ENCODE data around the gene RBP3.
A peak's percentile ranks its signal among the peaks of the same experiment; 100 is the strongest.

Gene RBP3

GRCh38 chr10:47318706-47319105 is 29.5 kb upstream of the RBP3 start:
- no peak overlapping the region for H2AK5ac ChIP-seq (ENCODE audit: low read depth, low read length)
- no peaks in the 10 kb centered on the region for H3K79me1 ChIP-seq (ENCODE audit: low read depth, low read length)
- H2BK5ac ChIP-seq (ENCODE audit: low read length), result no peak overlapping the region
- H3K36me3 ChIP-seq (replicated peaks in 1 of 2; ENCODE audit: control insufficient read depth in 2 of 2, insufficient read depth in 2 of 2, low read length in 2 of 2), result no peaks in the 10 kb centered on the region
- H2BK12ac ChIP-seq (ENCODE audit: low read length), result no peak overlapping the region
- H3K9me3 ChIP-seq (replicated peaks in 1 of 2; ENCODE audit: control insufficient read depth in 2 of 2, insufficient read depth in 1 of 2, low read depth in 1 of 2, low read length in 2 of 2), result no peaks in the 10 kb centered on the region
- no peak overlapping the region for H3K27ac ChIP-seq (replicated peaks; ENCODE audit: low read length)
- no peak overlapping the region for H3K4me3 ChIP-seq (ENCODE audit: low read length in 2 of 2)
- H4K91ac ChIP-seq (ENCODE audit: low read depth, low read length, poor library complexity), result no peak overlapping the region
- H3K23ac ChIP-seq (ENCODE audit: low read depth, low read length, poor library complexity), result no peak overlapping the region
- no peak overlapping the region for H2AFZ ChIP-seq (ENCODE audit: low read length)
- DNase-seq (ENCODE audit: low spot score), result no peak
- H2BK15ac ChIP-seq (ENCODE audit: low read length), result no peak overlapping the region
- no peak overlapping the region for H2BK120ac ChIP-seq (ENCODE audit: low read depth, low read length)
- H3K4me2 ChIP-seq (ENCODE audit: insufficient read depth, low read length, poor library complexity, severe bottlenecking), result no peak overlapping the region
- no CpG with 5 or more reads among the region's 9 CpGs for WGBS, 2 donors (ENCODE audit: extremely low coverage in 2 of 2, insufficient read length in 2 of 2, insufficient replicate concordance in 1 of 2)
- no peak overlapping the region for H3K14ac ChIP-seq (ENCODE audit: low read length)
- H3K4ac ChIP-seq (ENCODE audit: low read length), result no peak overlapping the region
- no peak overlapping the region for H3K9ac ChIP-seq (ENCODE audit: low read depth, low read length, poor library complexity)
- no peak overlapping the region for H3K18ac ChIP-seq (ENCODE audit: low read length)
- no peaks in the 10 kb centered on the region for H3K27me3 ChIP-seq (ENCODE audit: control insufficient read depth in 3 of 3, insufficient read depth in 3 of 3, low read depth in 1 of 3, low read length in 3 of 3)
- peaks cover 0 to 4% of the 10 kb centered on the region in 2 donors for H3K4me1 ChIP-seq (ENCODE audit: control insufficient read depth in 2 of 2, insufficient read depth in 1 of 2, low read depth in 1 of 2, low read length in 2 of 2)
- no peak overlapping the region for H4K8ac ChIP-seq (ENCODE audit: low read depth, low read length)

- Histone ChIP-seq H4K8ac (ENCODE audit: low read depth, low read length) (no peak overlapping the region), H3K79me1 (ENCODE audit: low read depth, low read length) (no peaks in the 10 kb centered on the region), H4K91ac (ENCODE audit: low read depth, low read length, poor library complexity) (no peak overlapping the region), H3K4me2 (ENCODE audit: insufficient read depth, low read length, poor library complexity, severe bottlenecking) (no peak overlapping the region), H3K27me3 (ENCODE audit: control insufficient read depth in 3 of 3, insufficient read depth in 3 of 3, low read depth in 1 of 3, low read length in 3 of 3) (no peaks in the 10 kb centered on the region), H2BK12ac (ENCODE audit: low read length) (no peak overlapping the region), H3K4ac (ENCODE audit: low read length) (no peak overlapping the region), H2AFZ (ENCODE audit: low read length) (no peak overlapping the region), H2BK15ac (ENCODE audit: low read length) (no peak overlapping the region), H2BK5ac (ENCODE audit: low read length) (no peak overlapping the region), H3K23ac (ENCODE audit: low read depth, low read length, poor library complexity) (no peak overlapping the region), H3K9ac (ENCODE audit: low read depth, low read length, poor library complexity) (no peak overlapping the region), H3K36me3 (replicated peaks in 1 of 2; ENCODE audit: control insufficient read depth in 2 of 2, insufficient read depth in 2 of 2, low read length in 2 of 2) (no peaks in the 10 kb centered on the region), H3K14ac (ENCODE audit: low read length) (no peak overlapping the region), H3K18ac (ENCODE audit: low read length) (no peak overlapping the region), H3K9me3 (replicated peaks in 1 of 2; ENCODE audit: control insufficient read depth in 2 of 2, insufficient read depth in 1 of 2, low read depth in 1 of 2, low read length in 2 of 2) (no peaks in the 10 kb centered on the region), H2AK5ac (ENCODE audit: low read depth, low read length) (no peak overlapping the region), H3K4me1 (ENCODE audit: control insufficient read depth in 2 of 2, insufficient read depth in 1 of 2, low read depth in 1 of 2, low read length in 2 of 2) (peaks cover 0 to 4% of the 10 kb centered on the region in 2 donors), H2BK120ac (ENCODE audit: low read depth, low read length) (no peak overlapping the region), H3K4me3 (ENCODE audit: low read length in 2 of 2) (no peak overlapping the region), H3K27ac (replicated peaks; ENCODE audit: low read length) (no peak overlapping the region)
- DNase-seq (ENCODE audit: low spot score), result no peak
- no CpG with 5 or more reads among the region's 8 CpGs for WGBS, 2 donors (ENCODE audit: extremely low coverage in 2 of 2, insufficient read length in 2 of 2, insufficient replicate concordance in 1 of 2)
These were observed 28.4 kb upstream of the RBP3 start for GRCh38 chr10:47319784-47320183.

- Histone ChIP-seq H2BK12ac (ENCODE audit: low read length) (no peak overlapping the region), H3K36me3 (replicated peaks in 1 of 2; ENCODE audit: control insufficient read depth in 2 of 2, insufficient read depth in 2 of 2, low read length in 2 of 2) (no peaks in the 10 kb centered on the region), H2AK5ac (ENCODE audit: low read depth, low read length) (no peak overlapping the region), H3K4ac (ENCODE audit: low read length) (no peak overlapping the region), H3K4me1 (ENCODE audit: control insufficient read depth in 2 of 2, insufficient read depth in 1 of 2, low read depth in 1 of 2, low read length in 2 of 2) (peaks cover 0 to 4% of the 10 kb centered on the region in 2 donors), H4K8ac (ENCODE audit: low read depth, low read length) (no peak overlapping the region), H2BK120ac (ENCODE audit: low read depth, low read length) (no peak overlapping the region), H3K14ac (ENCODE audit: low read length) (no peak overlapping the region), H2AFZ (ENCODE audit: low read length) (no peak overlapping the region), H3K4me2 (ENCODE audit: insufficient read depth, low read length, poor library complexity, severe bottlenecking) (no peak overlapping the region), H2BK5ac (ENCODE audit: low read length) (no peak overlapping the region), H3K79me1 (ENCODE audit: low read depth, low read length) (no peaks in the 10 kb centered on the region), H3K18ac (ENCODE audit: low read length) (no peak overlapping the region), H3K9ac (ENCODE audit: low read depth, low read length, poor library complexity) (no peak overlapping the region), H3K27ac (replicated peaks; ENCODE audit: low read length) (no peak overlapping the region), H3K27me3 (ENCODE audit: control insufficient read depth in 3 of 3, insufficient read depth in 3 of 3, low read depth in 1 of 3, low read length in 3 of 3) (no peaks in the 10 kb centered on the region), H2BK15ac (ENCODE audit: low read length) (no peak overlapping the region), H3K4me3 (ENCODE audit: low read length in 2 of 2) (no peak overlapping the region), H4K91ac (ENCODE audit: low read depth, low read length, poor library complexity) (no peak overlapping the region), H3K23ac (ENCODE audit: low read depth, low read length, poor library complexity) (no peak overlapping the region), H3K9me3 (replicated peaks in 1 of 2; ENCODE audit: control insufficient read depth in 2 of 2, insufficient read depth in 1 of 2, low read depth in 1 of 2, low read length in 2 of 2) (no peaks in the 10 kb centered on the region)
- DNase-seq (ENCODE audit: low spot score), result no peak
- no CpG with 5 or more reads among the region's 6 CpGs for WGBS, 2 donors (ENCODE audit: extremely low coverage in 2 of 2, insufficient read length in 2 of 2, insufficient replicate concordance in 1 of 2)
These were observed 27.4 kb upstream of the RBP3 start for GRCh38 chr10:47320812-47321211.

- Histone ChIP-seq H3K4me3 (ENCODE audit: low read length in 2 of 2) (no peak overlapping the region), H2BK15ac (ENCODE audit: low read length) (no peak overlapping the region), H2AK5ac (ENCODE audit: low read depth, low read length) (no peak overlapping the region), H4K91ac (ENCODE audit: low read depth, low read length, poor library complexity) (no peak overlapping the region), H3K14ac (ENCODE audit: low read length) (no peak overlapping the region), H3K4ac (ENCODE audit: low read length) (no peak overlapping the region), H3K4me1 (ENCODE audit: control insufficient read depth in 2 of 2, insufficient read depth in 1 of 2, low read depth in 1 of 2, low read length in 2 of 2) (peaks cover 0 to 4% of the 10 kb centered on the region in 2 donors), H3K9me3 (replicated peaks in 1 of 2; ENCODE audit: control insufficient read depth in 2 of 2, insufficient read depth in 1 of 2, low read depth in 1 of 2, low read length in 2 of 2) (no peaks in the 10 kb centered on the region), H2BK5ac (ENCODE audit: low read length) (no peak overlapping the region), H3K27ac (replicated peaks; ENCODE audit: low read length) (no peak overlapping the region), H2BK12ac (ENCODE audit: low read length) (no peak overlapping the region), H3K23ac (ENCODE audit: low read depth, low read length, poor library complexity) (no peak overlapping the region), H3K27me3 (ENCODE audit: control insufficient read depth in 3 of 3, insufficient read depth in 3 of 3, low read depth in 1 of 3, low read length in 3 of 3) (no peaks in the 10 kb centered on the region), H3K79me1 (ENCODE audit: low read depth, low read length) (no peaks in the 10 kb centered on the region), H3K9ac (ENCODE audit: low read depth, low read length, poor library complexity) (no peak overlapping the region), H3K18ac (ENCODE audit: low read length) (peak overlapping the region; percentile 8), H3K4me2 (ENCODE audit: insufficient read depth, low read length, poor library complexity, severe bottlenecking) (no peak overlapping the region), H3K36me3 (replicated peaks in 1 of 2; ENCODE audit: control insufficient read depth in 2 of 2, insufficient read depth in 2 of 2, low read length in 2 of 2) (no peaks in the 10 kb centered on the region), H4K8ac (ENCODE audit: low read depth, low read length) (no peak overlapping the region), H2BK120ac (ENCODE audit: low read depth, low read length) (no peak overlapping the region), H2AFZ (ENCODE audit: low read length) (no peak overlapping the region)
- no peak for DNase-seq (ENCODE audit: low spot score)
- WGBS, 2 donors (ENCODE audit: extremely low coverage in 2 of 2, insufficient read length in 2 of 2, insufficient replicate concordance in 1 of 2), result no CpG with 5 or more reads among the region's 8 CpGs
These were observed 26.5 kb upstream of the RBP3 start for GRCh38 chr10:47321521-47322195.
